ENCODE data around the gene AXIN1.
A peak's percentile ranks its signal among the peaks of the same experiment; 100 is the strongest.

AXIN1 gene

DNA sequence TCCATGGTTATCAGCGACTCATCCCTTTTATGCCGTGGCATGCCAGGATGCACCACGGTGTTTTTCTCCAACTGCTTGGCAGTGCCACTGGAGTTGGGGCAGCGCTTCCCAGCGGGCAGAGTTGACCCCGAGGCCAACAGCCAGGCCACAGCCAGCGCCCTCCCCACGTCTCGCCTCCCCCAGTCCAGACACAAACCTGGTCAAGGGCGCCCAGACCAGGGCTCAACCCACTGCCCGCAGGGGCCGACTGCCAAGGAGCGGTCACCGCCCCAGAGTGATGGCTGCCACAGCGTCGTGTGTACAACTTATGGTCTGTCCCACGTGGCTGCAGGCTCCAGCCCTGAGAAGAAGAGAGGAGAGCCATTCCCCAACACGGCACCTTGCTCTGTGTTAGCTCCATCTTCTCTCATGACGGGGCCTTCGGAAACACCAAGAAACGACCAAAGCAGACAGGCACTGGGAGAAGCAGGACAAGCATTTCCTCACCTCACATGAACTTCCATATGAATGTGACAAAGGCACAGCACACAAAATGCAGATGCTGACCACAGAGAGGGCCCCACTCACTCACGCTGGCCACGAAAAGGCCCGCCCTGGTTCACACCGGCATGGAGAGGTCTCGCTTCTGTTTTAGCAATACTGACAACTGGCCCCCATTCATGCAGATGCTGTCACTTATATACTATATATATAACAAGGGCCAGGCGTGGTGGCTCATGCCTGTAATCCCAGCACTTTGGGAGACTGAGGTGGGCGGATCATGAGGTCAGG, 27.0 kb downstream of the AXIN1 start:
- peak overlapping the region in 8 of 11 experiments; percentile 15 to 59 (median 41); a peak in 9 of 22 replicates for H3K27ac ChIP-seq
- H3K4me2 ChIP-seq, result peak overlapping the region; percentile 88 to 99 (median 98)
- H3K4me3 ChIP-seq, result peak overlapping the region; percentile 42 to 64 (median 48); a peak in 19 of 20 replicates
- peak overlapping the region in 9 of 11 experiments; percentile 42 to 71 (median 59); a peak in 18 of 22 replicates for H3K9ac ChIP-seq
- no peaks in the 10 kb centered on the region for H3K27me3 ChIP-seq
- H4K20me1 ChIP-seq, result peaks cover 95 to 100% (median 100%) of the 10 kb centered on the region in 11 experiments
- H3K9me3 ChIP-seq (replicated peaks in 1 of 11), result no peaks in the 10 kb centered on the region
- H3K4me1 ChIP-seq, result peaks cover 45 to 92% (median 71%) of the 10 kb centered on the region in 10 experiments
- no peak for TF ChIP-seq Cebpa-rat (IDR thresholded peaks at IDR 0.05)
- H3K36me3 ChIP-seq, result peaks cover 0 to 26% (median 12%) of the 10 kb centered on the region in 11 experiments; a peak in 13 of 22 replicates

DNA sequence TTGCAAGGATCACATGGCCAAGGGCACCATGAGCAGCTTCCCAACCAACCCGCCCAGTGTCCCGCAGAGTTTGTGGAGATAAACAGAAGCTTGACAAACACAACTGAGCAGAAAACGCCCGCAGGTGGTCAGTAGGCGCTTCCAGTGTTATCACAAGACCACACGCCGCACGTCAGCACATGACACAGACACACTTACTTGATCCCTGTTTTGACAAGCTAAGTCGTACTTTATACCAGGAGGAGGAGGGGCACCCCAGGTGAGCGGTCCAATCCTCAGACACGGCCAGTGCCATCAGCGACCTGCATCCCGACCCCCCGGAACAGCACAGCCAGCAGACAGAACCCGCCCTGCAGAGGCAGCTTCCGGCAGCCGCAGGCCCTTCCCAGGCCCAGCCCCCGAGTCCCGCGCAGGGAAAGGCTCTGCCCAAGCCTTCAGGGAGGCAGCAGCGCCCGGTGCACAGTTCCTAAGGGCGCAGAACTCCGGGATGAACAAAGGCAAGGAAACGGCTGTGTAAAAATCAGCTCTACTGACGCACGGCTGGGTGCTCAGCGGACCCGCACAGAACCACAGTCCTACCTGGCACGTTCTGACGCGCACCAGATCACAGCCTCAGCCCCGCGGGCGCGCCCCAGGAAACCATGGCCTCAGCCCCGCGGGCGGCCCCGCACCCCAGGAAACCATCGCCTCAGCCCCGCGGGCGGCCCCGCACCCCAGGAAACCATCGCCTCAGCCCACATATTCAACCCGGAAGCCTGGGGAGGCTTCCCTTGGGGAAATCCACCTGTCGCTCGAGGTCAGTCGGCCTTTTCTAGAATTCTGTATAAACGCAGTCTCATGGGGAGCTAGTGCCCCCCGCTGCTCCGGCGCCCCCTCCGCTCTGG, 27.8 kb downstream of the AXIN1 start:
- peaks cover 0 to 25% (median 11%) of the 10 kb centered on the region in 11 experiments; a peak in 16 of 22 replicates for H3K36me3 ChIP-seq
- no peaks in the 10 kb centered on the region for H3K27me3 ChIP-seq
- peak overlapping the region; percentile 9 to 71 (median 58); a peak in 20 of 22 replicates for H3K9ac ChIP-seq
- H3K9me3 ChIP-seq (replicated peaks in 1 of 11), result no peaks in the 10 kb centered on the region
- no peak for TF ChIP-seq Cebpa-rat (IDR thresholded peaks at IDR 0.05)
- peak overlapping the region; percentile 42 to 64 (median 48); a peak in 19 of 20 replicates for H3K4me3 ChIP-seq
- H3K4me1 ChIP-seq, result peaks cover 45 to 92% (median 73%) of the 10 kb centered on the region in 10 experiments
- peak overlapping the region; percentile 88 to 99 (median 98) for H3K4me2 ChIP-seq
- H4K20me1 ChIP-seq, result peaks cover 94 to 100% (median 100%) of the 10 kb centered on the region in 11 experiments
- H3K27ac ChIP-seq, result peak overlapping the region in 9 of 11 experiments; percentile 15 to 59 (median 38); a peak in 14 of 22 replicates

DNA sequence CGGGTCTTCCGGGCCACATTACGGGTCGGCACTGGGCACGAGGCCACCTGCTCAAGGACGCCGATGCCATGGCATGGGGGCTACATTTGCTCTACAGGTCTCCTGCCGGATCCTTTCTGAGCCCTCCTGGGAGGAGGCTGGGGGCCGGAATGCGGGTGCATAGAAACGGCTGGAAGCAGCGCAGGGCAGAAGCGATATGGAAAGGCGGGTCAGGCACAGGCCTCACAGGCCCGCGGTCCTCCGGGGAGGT, 28.4 kb downstream of the AXIN1 start:
- H3K9ac ChIP-seq, result peak overlapping the region in 1 of 11 experiments; percentile 59; a peak in 1 of 22 replicates
- peak overlapping the region; percentile 88 to 99 (median 98) for H3K4me2 ChIP-seq
- H3K9me3 ChIP-seq (replicated peaks in 1 of 11), result no peaks in the 10 kb centered on the region
- H3K27me3 ChIP-seq, result no peaks in the 10 kb centered on the region
- no peak overlapping the region for H3K27ac ChIP-seq
- peaks cover 45 to 92% (median 74%) of the 10 kb centered on the region in 10 experiments for H3K4me1 ChIP-seq
- no peak for TF ChIP-seq Cebpa-rat (IDR thresholded peaks at IDR 0.05)
- H3K36me3 ChIP-seq, result peaks cover 5 to 30% (median 17%) of the 10 kb centered on the region in 11 experiments; a peak in 20 of 22 replicates
- H3K4me3 ChIP-seq, result peak overlapping the region in 2 of 10 experiments; percentile 47 to 53; a peak in 3 of 20 replicates
- H4K20me1 ChIP-seq, result peaks cover 95 to 100% (median 100%) of the 10 kb centered on the region in 11 experiments

DNA sequence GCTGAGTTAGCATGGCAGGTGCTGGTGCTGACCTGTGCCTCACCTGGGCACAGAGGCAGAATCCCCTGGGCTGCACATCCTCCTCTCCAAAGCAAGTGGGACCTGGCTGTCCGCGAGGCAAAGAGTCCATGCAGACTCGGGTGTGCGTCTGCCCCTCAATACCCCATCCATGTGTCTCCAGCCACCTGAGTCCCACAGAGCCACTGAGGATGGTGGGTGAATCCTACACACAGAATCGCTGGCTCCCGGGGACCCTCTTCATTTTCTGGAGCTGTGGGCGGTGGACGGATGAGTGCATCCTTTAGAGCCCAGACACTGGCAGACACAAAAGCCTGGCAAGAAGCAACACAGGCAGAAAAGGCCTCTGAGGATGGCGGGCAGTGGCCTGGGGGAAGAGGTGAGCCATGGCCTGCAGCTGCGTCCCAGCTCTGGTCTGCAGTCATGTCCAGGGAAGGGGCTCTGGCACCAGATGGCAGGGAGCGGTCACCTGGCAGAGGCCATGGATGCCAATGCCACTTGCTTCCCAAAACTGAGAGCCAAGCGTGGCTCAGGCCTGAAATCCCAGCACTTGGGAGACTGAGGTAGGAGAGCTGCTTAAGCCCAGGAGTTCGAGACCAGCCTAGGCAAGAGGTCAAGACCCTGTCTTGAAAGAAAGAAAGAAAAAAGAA, 29.9 kb downstream of the AXIN1 start:
- H3K4me1 ChIP-seq, result peaks cover 40 to 81% (median 66%) of the 10 kb centered on the region in 10 experiments
- H3K27me3 ChIP-seq, result no peaks in the 10 kb centered on the region
- peaks cover 18 to 45% (median 31%) of the 10 kb centered on the region in 11 experiments; a peak in 21 of 22 replicates for H3K36me3 ChIP-seq
- no peak overlapping the region for H3K27ac ChIP-seq
- no peak overlapping the region for H3K9ac ChIP-seq
- H3K4me3 ChIP-seq, result no peak overlapping the region
- peak overlapping the region in 2 of 11 experiments; percentile 7 to 11; a peak in 1 of 22 replicates for H3K4me2 ChIP-seq
- no peak for TF ChIP-seq Cebpa-rat (IDR thresholded peaks at IDR 0.05)
- peaks cover 96 to 100% (median 100%) of the 10 kb centered on the region in 11 experiments for H4K20me1 ChIP-seq
- no peaks in the 10 kb centered on the region for H3K9me3 ChIP-seq (replicated peaks in 1 of 11)

DNA sequence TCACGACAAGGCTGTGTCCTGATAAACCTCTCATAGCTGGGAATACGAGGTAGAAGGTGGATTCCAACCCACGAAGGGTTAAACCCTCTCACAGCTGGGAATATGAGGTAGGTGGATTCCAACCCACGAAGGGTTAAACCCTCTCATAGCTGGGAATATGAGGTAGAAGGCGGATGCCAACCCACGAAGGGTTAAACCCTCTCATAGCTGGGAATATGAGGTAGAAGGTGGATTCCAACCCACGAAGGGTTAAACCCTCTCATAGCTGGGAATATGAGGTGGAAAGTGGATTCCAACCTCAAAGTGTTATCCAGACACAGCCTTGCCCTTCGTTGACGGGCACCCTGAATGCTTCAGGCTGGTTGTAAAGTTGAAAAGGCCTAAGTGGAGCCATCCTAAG, 31.0 kb downstream of the AXIN1 start:
- Histone ChIP-seq H3K27me3 (no peaks in the 10 kb centered on the region), H3K4me2 (peak overlapping the region in 6 of 11 experiments; percentile 4 to 53 (median 31); a peak in 8 of 22 replicates), H3K27ac (no peak overlapping the region), H4K20me1 (peaks cover 96 to 100% (median 100%) of the 10 kb centered on the region in 11 experiments), H3K4me1 (peaks cover 29 to 79% (median 57%) of the 10 kb centered on the region in 10 experiments), H3K9ac (no peak overlapping the region), H3K9me3 (replicated peaks in 1 of 11) (no peaks in the 10 kb centered on the region), H3K36me3 (peaks cover 18 to 56% (median 36%) of the 10 kb centered on the region in 11 experiments; a peak in 21 of 22 replicates), H3K4me3 (no peak overlapping the region)
- TF ChIP-seq Cebpa-rat (IDR thresholded peaks at IDR 0.05), result no peak

DNA sequence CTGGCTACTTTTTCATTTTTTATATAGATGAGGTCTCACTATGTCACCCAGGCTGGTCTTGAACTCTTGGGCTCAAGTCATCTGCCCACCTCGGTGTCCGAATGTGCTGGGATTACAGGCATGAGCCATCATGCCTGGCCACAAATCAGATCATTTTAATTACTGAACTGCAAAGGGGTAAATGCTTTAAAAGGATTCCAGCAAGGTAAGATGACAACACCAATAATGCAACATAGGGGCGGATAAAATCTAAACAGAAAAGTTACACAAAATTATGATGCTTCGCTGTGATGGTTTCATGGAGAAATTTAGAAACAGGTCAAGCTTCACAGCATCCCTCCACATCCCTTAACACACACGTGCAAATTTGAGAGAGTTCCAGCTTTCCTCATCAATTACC, 32.3 kb downstream of the AXIN1 start:
- TF ChIP-seq Cebpa-rat (IDR thresholded peaks at IDR 0.05), result no peak
- no peak overlapping the region for H3K4me3 ChIP-seq
- H3K36me3 ChIP-seq, result peaks cover 20 to 58% (median 36%) of the 10 kb centered on the region in 11 experiments; a peak in 21 of 22 replicates
- no peaks in the 10 kb centered on the region for H3K27me3 ChIP-seq
- peaks cover 16 to 70% (median 46%) of the 10 kb centered on the region in 10 experiments for H3K4me1 ChIP-seq
- H3K27ac ChIP-seq, result no peak overlapping the region
- H3K4me2 ChIP-seq, result peak overlapping the region in 7 of 11 experiments; percentile 20 to 54 (median 38); a peak in 13 of 22 replicates
- no peaks in the 10 kb centered on the region for H3K9me3 ChIP-seq (replicated peaks in 1 of 11)
- H4K20me1 ChIP-seq, result peaks cover 95 to 100% (median 99%) of the 10 kb centered on the region in 11 experiments
- peak overlapping the region in 2 of 11 experiments; percentile 0 to 2; a peak in 1 of 22 replicates for H3K9ac ChIP-seq

DNA sequence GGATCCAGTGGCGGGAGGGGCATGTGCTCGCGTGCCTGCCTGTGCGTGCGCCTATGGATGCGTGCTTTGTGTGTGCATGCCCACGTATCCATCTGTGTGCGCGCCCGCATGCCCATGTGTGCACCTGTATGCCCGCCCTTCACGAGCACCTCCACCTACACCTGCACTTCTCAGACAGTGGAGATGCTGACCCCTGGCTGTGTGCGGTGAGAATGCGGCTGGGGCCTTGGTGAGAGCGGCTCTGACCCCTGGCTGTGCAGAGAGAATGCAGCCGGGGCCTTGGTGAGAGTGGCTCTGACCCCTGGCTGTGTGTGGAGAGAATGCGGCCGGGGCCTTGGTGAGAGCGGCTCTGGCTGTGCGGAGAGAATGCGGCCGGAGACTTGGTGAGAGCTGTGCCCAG, 33.9 kb downstream of the AXIN1 start:
- Histone ChIP-seq H3K27ac (no peak overlapping the region), H3K27me3 (no peaks in the 10 kb centered on the region), H3K4me2 (no peak overlapping the region), H4K20me1 (peaks cover 95 to 100% (median 99%) of the 10 kb centered on the region in 11 experiments), H3K4me3 (no peak overlapping the region), H3K4me1 (peaks cover under 1 to 59% (median 30%) of the 10 kb centered on the region in 10 experiments; a peak in 19 of 20 replicates), H3K9me3 (replicated peaks in 1 of 11) (no peaks in the 10 kb centered on the region), H3K36me3 (peaks cover 35 to 72% (median 50%) of the 10 kb centered on the region in 11 experiments), H3K9ac (no peak overlapping the region)
- no peak for TF ChIP-seq Cebpa-rat (IDR thresholded peaks at IDR 0.05)

DNA sequence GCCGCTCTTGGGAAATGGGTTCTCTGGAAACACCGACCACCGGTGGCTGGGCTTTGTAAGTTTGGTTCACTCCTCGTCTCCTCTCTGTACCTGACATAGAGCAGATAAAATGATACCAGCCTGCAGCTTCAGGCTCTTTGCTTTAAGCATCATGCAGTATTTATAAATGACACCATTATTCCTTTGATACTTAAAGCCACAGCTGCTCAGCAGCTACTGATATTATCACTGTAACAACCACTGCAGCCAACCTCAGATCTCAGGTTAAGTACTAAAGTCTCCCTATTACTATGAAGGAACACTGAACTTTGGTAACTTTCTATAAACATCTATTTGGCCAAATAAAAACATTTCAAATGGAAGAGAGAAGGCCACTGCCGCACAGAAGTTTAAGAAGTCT, 34.9 kb downstream of the AXIN1 start:
- no peak overlapping the region for H3K4me3 ChIP-seq
- TF ChIP-seq Cebpa-rat (IDR thresholded peaks at IDR 0.05), result no peak
- peaks cover 94 to 100% (median 99%) of the 10 kb centered on the region in 11 experiments for H4K20me1 ChIP-seq
- H3K4me1 ChIP-seq, result peaks cover 0 to 50% (median 26%) of the 10 kb centered on the region in 10 experiments; a peak in 17 of 20 replicates
- peaks cover 45 to 79% (median 59%) of the 10 kb centered on the region in 11 experiments for H3K36me3 ChIP-seq
- H3K27ac ChIP-seq, result no peak overlapping the region
- H3K4me2 ChIP-seq, result no peak overlapping the region
- H3K9me3 ChIP-seq (replicated peaks in 1 of 11), result no peaks in the 10 kb centered on the region
- no peaks in the 10 kb centered on the region for H3K27me3 ChIP-seq
- no peak overlapping the region; a peak in 2 of 22 replicates for H3K9ac ChIP-seq
